Neural cell (in vitro differentiated cells): ENCODE measurements around the gene CLDN6. TPM values are rescaled to one million over a fixed set of nuclear protein-coding genes. Genes with fewer than 3 reads are reported as not detected.

ENCODE experiments used
- H2AFZ ChIP-seq: fragments of 200-600, 300-800 bp; sonication (generic), shearing (Covaris generic); 2 replicates; pipeline ENCODE4 v1.6.0; 2014; ENCODE audit warnings: low read depth, mild to moderate bottlenecking, antibody characterized with exemption, low read length, moderate library complexity
- H3F3A ChIP-seq: fragments of 200-600 bp; shearing (Covaris generic); 2 replicates; pipeline ENCODE4 v1.6.1; 2016; ENCODE audit warnings: mild to moderate bottlenecking, moderate library complexity, mixed read lengths, antibody characterized with exemption, low read length; ENCODE audit not compliant: insufficient read depth, poor library complexity, severe bottlenecking
- H3K27ac ChIP-seq: fragments of 200-600, 300-800 bp; sonication (generic), shearing (Covaris generic); 2 replicates; pipeline ENCODE4 v1.5.1; 2014; ENCODE audit warnings: mild to moderate bottlenecking, low read length, moderate library complexity
- H3K27me3 ChIP-seq: fragments of 300-800, 200-600 bp; sonication (generic), shearing (Covaris generic); 2 replicates; pipeline ENCODE4 v1.6.0; 2014; ENCODE audit warnings: mild to moderate bottlenecking, low read depth, low read length, moderate library complexity; ENCODE audit not compliant: insufficient read depth
- H3K36me3 ChIP-seq: fragments of 300-800, 200-600 bp; sonication (generic), shearing (Covaris generic); 2 replicates; pipeline ENCODE4 v1.5.1; 2014; ENCODE audit warnings: mild to moderate bottlenecking, antibody characterized with exemption, low read length, moderate library complexity; ENCODE audit not compliant: insufficient read depth
- H3K4me2 ChIP-seq: fragments of 300-800, 200-600 bp; sonication (generic), shearing (Covaris generic); 2 replicates; pipeline ENCODE4 v1.6.0; 2014; ENCODE audit warnings: mild to moderate bottlenecking, low read length
- H3K4me3 ChIP-seq: fragments of 300-800, 200-600 bp; sonication (generic), shearing (Covaris generic); 2 replicates; pipeline ENCODE4 v1.5.1; 2014; ENCODE audit warnings: mild to moderate bottlenecking, low read length, moderate library complexity
- H3K79me2 ChIP-seq: fragments of 200-600 bp; shearing (Covaris generic); replicated peaks from 2 replicates; pipeline ENCODE4 v1.6.0; 2014; ENCODE audit warnings: mild to moderate bottlenecking, low read length, moderate library complexity; ENCODE audit not compliant: insufficient read depth
- H3K9ac ChIP-seq: fragments of 300-800, 200-600 bp; sonication (generic), shearing (Covaris generic); 2 replicates; pipeline ENCODE4 v1.6.1; 2016; ENCODE audit warnings: mild to moderate bottlenecking, low read length, mixed read lengths
- H3K9me2 ChIP-seq: fragments of 200-600 bp; shearing (Covaris generic); 2 replicates; pipeline ENCODE4 v1.6.1; 2016; ENCODE audit warnings: mild to moderate bottlenecking, low read length, mixed read lengths; ENCODE audit not compliant: insufficient read depth
- H3K9me3 ChIP-seq: fragments of 200-600, 300-800 bp; sonication (generic), shearing (Covaris generic); 2 replicates; pipeline ENCODE4 v1.6.1; 2016; ENCODE audit warnings: mild to moderate bottlenecking, mixed run types, low read length, moderate library complexity, mixed read lengths
- H4K20me1 ChIP-seq: fragments of 200-600 bp; shearing (Covaris generic); 2 replicates; pipeline ENCODE4 v1.6.1; 2016; ENCODE audit warnings: mild to moderate bottlenecking, mixed run types; ENCODE audit not compliant: insufficient read depth
- EP300 ChIP-seq: fragments of 450-650 bp; conservative IDR thresholded peaks from 2 replicates; pipeline ENCODE4 v1.6.1; 2014; ENCODE audit warnings: antibody characterized with exemption, mild to moderate bottlenecking, moderate library complexity; ENCODE audit not compliant: poor library complexity, severe bottlenecking
- EZH2 ChIP-seq: fragments of 200-600, 300-800 bp; shearing (Covaris generic), sonication (generic); IDR thresholded peaks from 2 replicates; pipeline ENCODE4 v1.6.1; 2014; ENCODE audit warnings: antibody characterized with exemption, low read length, borderline replicate concordance, mild to moderate bottlenecking; ENCODE audit not compliant: insufficient read depth, poor library complexity, severe bottlenecking
- MXI1 ChIP-seq: fragments of 450-650 bp; conservative IDR thresholded peaks from 2 replicates; pipeline ENCODE4 v1.6.1; 2014; ENCODE audit warnings: antibody characterized with exemption, mild to moderate bottlenecking; ENCODE audit not compliant: poor library complexity, severe bottlenecking
- POLR2AphosphoS5 ChIP-seq: IDR thresholded peaks from 2 replicates; pipeline ENCODE4 v1.6.1; 2012
- RAD21 ChIP-seq: fragments of 450-650 bp; conservative IDR thresholded peaks from 2 replicates; pipeline ENCODE4 v1.6.1; 2014; ENCODE audit warnings: antibody characterized with exemption, mild to moderate bottlenecking, moderate library complexity
- SMC3 ChIP-seq: fragments of 450-650 bp; conservative IDR thresholded peaks from 2 replicates; pipeline ENCODE4 v1.6.1; 2014; ENCODE audit warnings: antibody characterized with exemption, mild to moderate bottlenecking, moderate library complexity; ENCODE audit not compliant: poor library complexity
- TAF1 ChIP-seq: IDR thresholded peaks from 2 replicates; pipeline ENCODE4 v1.6.1; 2012; ENCODE audit warnings: low read depth
- polyA plus RNA-seq: library from polyadenylated mRNA; depleted of rRNA; stranded (reverse); fragments of >200 nt; gene quantifications from 2 replicates; pipeline ENCODE4 v1.2.3, GENCODE V29; 2014
- TF ChIP-seq, protein P1 (sequence below): fragments of 450-650 bp; IDR thresholded peaks from 2 replicates; pipeline ENCODE4 v1.5.1; 2014; ENCODE audit warnings: antibody characterized with exemption, mild to moderate bottlenecking, moderate library complexity; ENCODE audit not compliant: poor library complexity, severe bottlenecking
- TF ChIP-seq, protein P2 (sequence below): IDR thresholded peaks from 2 replicates; pipeline ENCODE4 v1.6.1; 2012; ENCODE audit warnings: borderline replicate concordance

The CLDN6 gene
- polyA plus RNA-seq, 1 donor from 2014 or later, result not detected

- peak overlapping the region; percentile 88 for H3K9ac ChIP-seq
- H3K27me3 ChIP-seq, result no peaks in the 10 kb centered on the region
- TF ChIP-seq RAD21 (peak; percentile 85), TAF1 (no peak), EZH2 (no peak), SMC3 (peak; percentile 81), MXI1 (peak; percentile 69), POLR2AphosphoS5 (peak; percentile 71), EP300 (peak; percentile 19)
- TF ChIP-seq, protein P1, sequence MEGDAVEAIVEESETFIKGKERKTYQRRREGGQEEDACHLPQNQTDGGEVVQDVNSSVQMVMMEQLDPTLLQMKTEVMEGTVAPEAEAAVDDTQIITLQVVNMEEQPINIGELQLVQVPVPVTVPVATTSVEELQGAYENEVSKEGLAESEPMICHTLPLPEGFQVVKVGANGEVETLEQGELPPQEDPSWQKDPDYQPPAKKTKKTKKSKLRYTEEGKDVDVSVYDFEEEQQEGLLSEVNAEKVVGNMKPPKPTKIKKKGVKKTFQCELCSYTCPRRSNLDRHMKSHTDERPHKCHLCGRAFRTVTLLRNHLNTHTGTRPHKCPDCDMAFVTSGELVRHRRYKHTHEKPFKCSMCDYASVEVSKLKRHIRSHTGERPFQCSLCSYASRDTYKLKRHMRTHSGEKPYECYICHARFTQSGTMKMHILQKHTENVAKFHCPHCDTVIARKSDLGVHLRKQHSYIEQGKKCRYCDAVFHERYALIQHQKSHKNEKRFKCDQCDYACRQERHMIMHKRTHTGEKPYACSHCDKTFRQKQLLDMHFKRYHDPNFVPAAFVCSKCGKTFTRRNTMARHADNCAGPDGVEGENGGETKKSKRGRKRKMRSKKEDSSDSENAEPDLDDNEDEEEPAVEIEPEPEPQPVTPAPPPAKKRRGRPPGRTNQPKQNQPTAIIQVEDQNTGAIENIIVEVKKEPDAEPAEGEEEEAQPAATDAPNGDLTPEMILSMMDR, result peak; percentile 97
- TF ChIP-seq, protein P2, sequence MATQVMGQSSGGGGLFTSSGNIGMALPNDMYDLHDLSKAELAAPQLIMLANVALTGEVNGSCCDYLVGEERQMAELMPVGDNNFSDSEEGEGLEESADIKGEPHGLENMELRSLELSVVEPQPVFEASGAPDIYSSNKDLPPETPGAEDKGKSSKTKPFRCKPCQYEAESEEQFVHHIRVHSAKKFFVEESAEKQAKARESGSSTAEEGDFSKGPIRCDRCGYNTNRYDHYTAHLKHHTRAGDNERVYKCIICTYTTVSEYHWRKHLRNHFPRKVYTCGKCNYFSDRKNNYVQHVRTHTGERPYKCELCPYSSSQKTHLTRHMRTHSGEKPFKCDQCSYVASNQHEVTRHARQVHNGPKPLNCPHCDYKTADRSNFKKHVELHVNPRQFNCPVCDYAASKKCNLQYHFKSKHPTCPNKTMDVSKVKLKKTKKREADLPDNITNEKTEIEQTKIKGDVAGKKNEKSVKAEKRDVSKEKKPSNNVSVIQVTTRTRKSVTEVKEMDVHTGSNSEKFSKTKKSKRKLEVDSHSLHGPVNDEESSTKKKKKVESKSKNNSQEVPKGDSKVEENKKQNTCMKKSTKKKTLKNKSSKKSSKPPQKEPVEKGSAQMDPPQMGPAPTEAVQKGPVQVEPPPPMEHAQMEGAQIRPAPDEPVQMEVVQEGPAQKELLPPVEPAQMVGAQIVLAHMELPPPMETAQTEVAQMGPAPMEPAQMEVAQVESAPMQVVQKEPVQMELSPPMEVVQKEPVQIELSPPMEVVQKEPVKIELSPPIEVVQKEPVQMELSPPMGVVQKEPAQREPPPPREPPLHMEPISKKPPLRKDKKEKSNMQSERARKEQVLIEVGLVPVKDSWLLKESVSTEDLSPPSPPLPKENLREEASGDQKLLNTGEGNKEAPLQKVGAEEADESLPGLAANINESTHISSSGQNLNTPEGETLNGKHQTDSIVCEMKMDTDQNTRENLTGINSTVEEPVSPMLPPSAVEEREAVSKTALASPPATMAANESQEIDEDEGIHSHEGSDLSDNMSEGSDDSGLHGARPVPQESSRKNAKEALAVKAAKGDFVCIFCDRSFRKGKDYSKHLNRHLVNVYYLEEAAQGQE, result peak; percentile 37
- no peaks in the 10 kb centered on the region for H4K20me1 ChIP-seq
- no peaks in the 10 kb centered on the region for H3K9me3 ChIP-seq
- H3F3A ChIP-seq, result no peaks in the 10 kb centered on the region
- peak overlapping the region; percentile 85 for H2AFZ ChIP-seq
- H3K79me2 ChIP-seq, result no peaks in the 10 kb centered on the region
- H3K27ac ChIP-seq, result peak overlapping the region; percentile 51
- no peaks in the 10 kb centered on the region for H3K36me3 ChIP-seq
- H3K4me2 ChIP-seq, result peak overlapping the region; percentile 55
- H3K4me3 ChIP-seq, result peak overlapping the region; percentile 97
- H3K9me2 ChIP-seq, result no peaks in the 10 kb centered on the region
These were observed 41.2 kb upstream of the CLDN6 start for GRCh38 chr16:3059041-3059722.

DNA sequence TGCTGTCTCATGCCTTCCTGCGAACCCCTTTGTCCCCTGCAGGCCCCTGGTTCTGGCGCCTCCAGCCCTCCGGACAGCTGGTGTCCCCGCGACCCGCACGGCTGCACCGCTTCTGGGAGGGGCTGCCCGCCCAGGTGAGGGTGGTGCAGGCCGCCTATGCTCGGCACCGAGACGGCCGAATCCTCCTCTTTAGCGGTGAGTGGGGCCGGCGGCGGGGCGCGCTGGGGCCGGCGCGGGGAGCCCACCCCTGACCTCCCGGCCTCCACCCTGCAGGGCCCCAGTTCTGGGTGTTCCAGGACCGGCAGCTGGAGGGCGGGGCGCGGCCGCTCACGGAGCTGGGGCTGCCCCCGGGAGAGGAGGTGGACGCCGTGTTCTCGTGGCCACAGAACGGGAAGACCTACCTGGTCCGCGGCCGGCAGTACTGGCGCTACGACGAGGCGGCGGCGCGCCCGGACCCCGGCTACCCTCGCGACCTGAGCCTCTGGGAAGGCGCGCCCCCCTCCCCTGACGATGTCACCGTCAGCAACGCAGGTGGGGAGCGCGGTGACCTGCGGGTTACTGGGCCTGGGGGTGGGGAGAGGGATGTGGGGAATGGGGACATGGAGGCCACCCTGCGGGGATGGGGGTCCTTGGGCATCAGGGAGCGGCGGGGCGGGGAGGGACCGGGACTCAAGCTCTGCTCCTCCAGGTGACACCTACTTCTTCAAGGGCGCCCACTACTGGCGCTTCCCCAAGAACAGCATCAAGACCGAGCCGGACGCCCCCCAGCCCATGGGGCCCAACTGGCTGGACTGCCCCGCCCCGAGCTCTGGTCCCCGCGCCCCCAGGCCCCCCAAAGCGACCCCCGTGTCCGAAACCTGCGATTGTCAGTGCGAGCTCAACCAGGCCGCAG lies 40.4 kb upstream of the CLDN6 start:
- TF ChIP-seq EP300 (no peak), MXI1 (no peak), EZH2 (no peak), RAD21 (no peak)
- TF ChIP-seq, protein P1, result no peak
- TF ChIP-seq, protein P2, result no peak
- Histone ChIP-seq H3K9ac (peak overlapping the region; percentile 88), H3K36me3 (no peaks in the 10 kb centered on the region), H2AFZ (peak overlapping the region; percentile 85), H3K4me3 (peak overlapping the region; percentile 97), H3K79me2 (no peaks in the 10 kb centered on the region), H3K27ac (peak overlapping the region; percentile 51), H3K27me3 (no peaks in the 10 kb centered on the region), H3F3A (no peaks in the 10 kb centered on the region), H4K20me1 (no peaks in the 10 kb centered on the region), H3K4me2 (peak overlapping the region; percentile 55), H3K9me3 (no peaks in the 10 kb centered on the region), H3K9me2 (no peaks in the 10 kb centered on the region)
